ENCODE results near the gene KLRC4.

KLRC4 gene

DNA sequence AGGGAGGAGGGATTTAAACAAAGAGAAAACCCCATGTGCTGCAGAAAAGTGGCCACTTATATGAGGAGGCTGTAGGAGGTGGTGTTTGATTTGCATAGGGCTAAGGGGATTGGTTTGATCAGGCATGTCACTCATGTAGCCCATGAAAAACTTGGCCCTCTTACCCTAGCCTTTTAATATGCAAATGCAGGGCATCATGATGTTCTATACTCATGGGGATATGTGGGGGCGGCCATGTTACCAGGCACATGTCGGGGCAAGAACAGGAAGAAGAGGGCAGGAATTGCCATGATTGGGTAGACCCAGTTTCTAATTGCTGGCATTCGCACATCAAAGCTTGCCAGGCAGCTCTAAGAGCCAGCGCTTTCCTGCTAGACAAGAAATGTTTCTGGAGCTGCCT, 48.5 kb downstream of the KLRC4 start:
- TF ChIP-seq, protein P1, sequence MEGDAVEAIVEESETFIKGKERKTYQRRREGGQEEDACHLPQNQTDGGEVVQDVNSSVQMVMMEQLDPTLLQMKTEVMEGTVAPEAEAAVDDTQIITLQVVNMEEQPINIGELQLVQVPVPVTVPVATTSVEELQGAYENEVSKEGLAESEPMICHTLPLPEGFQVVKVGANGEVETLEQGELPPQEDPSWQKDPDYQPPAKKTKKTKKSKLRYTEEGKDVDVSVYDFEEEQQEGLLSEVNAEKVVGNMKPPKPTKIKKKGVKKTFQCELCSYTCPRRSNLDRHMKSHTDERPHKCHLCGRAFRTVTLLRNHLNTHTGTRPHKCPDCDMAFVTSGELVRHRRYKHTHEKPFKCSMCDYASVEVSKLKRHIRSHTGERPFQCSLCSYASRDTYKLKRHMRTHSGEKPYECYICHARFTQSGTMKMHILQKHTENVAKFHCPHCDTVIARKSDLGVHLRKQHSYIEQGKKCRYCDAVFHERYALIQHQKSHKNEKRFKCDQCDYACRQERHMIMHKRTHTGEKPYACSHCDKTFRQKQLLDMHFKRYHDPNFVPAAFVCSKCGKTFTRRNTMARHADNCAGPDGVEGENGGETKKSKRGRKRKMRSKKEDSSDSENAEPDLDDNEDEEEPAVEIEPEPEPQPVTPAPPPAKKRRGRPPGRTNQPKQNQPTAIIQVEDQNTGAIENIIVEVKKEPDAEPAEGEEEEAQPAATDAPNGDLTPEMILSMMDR (IDR thresholded peaks at IDR 0.05; ENCODE audit: extremely low read depth, missing control alignments): no peak
- no peak for DNase-seq (ENCODE audit: low spot score)

DNA sequence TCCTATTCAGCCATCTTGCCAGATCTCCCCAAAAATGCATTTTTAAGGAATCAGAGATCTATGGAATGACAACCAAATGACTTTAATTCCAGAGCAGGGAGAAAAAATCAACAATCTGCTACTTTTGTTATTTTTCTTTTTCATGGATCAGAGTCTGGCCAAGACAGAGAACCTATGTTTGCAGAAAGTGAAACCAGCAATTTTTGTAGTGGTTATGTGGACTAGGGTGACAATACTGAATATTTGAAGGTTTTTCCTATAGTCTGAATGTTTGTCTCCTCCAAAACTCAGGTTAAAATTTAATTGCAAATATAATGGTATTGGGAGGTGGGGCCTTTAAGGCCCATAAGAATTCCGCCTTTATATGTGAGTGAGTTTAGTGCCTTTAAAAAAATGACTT, 50.6 kb downstream of the KLRC4 start:
- TF ChIP-seq, protein P1 (IDR thresholded peaks at IDR 0.05; ENCODE audit: extremely low read depth, missing control alignments): no peak
- no peak for DNase-seq (ENCODE audit: low spot score)

DNA sequence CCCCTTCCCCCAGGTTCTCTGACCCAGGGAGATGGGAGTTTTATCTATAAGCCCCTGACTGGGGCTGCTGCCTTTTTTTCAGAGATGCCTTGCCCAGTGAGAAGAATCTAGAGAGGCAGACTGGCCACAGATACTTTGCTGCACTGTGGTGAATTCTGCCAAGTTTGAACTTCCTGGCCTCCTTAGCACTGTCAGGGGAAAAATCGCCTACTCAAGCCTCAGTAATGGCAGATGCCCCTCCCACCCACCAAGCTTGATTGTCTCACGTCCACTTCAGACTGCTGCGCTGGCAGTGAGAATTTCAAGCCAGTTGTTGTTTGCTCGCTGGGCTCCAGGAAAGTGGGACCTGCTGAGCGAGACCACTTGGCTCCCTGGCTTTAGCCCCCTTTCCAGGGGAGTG, 51.4 kb downstream of the KLRC4 start:
- TF ChIP-seq, protein P1 (IDR thresholded peaks at IDR 0.05; ENCODE audit: extremely low read depth, missing control alignments): no peak

More for the DNA sequence above, 51.4 kb downstream of the KLRC4 start:
- DNase-seq (ENCODE audit: low spot score): no peak
